Activated T-helper 1 cell treated with anti-CD3 and anti-CD28 coated beads, Interleukin-2, amount 50 U/mL, for 16 hours (primary cell): ENCODE data around the gene DLGAP1.

ENCODE experiments used
- DNase-seq, 2 donors: peaks; one replicate each; pipeline ENCODE4 v3.0.0-alpha.2; 2020; ENCODE audit warnings: low read depth in 1 of 2, low spot score in 1 of 2

DLGAP1 gene

GRCh38 chr18:4242431-4243161, 212.5 kb downstream of the DLGAP1 start:
- no peak for DNase-seq

GRCh38 chr18:4241090-4241617, 214.0 kb downstream of the DLGAP1 start:
- DNase-seq: no peak

- DNase-seq: no peak
Observed at GRCh38 chr18:4238966-4239365, 216.1 kb downstream of the DLGAP1 start.

- no peak for DNase-seq
Observed at GRCh38 chr18:4237664-4238041, 217.5 kb downstream of the DLGAP1 start.

GRCh38 chr18:4236940-4237663, 218.0 kb downstream of the DLGAP1 start:
- no peak for DNase-seq

- DNase-seq: no peak
Observed at GRCh38 chr18:4233468-4233867, 221.6 kb downstream of the DLGAP1 start.

- no peak for DNase-seq
Observed at GRCh38 chr18:4232656-4233055, 222.5 kb downstream of the DLGAP1 start.

GRCh38 chr18:4231260-4231659, 223.8 kb downstream of the DLGAP1 start:
- DNase-seq: no peak

- no peak for DNase-seq
Observed at GRCh38 chr18:4230450-4231168, 224.5 kb downstream of the DLGAP1 start.

- no peak for DNase-seq
Observed at GRCh38 chr18:4224031-4224704, 230.9 kb downstream of the DLGAP1 start.

GRCh38 chr18:4211111-4211837, 243.8 kb downstream of the DLGAP1 start:
- DNase-seq: no peak

GRCh38 chr18:4208366-4208765, 246.7 kb downstream of the DLGAP1 start:
- no peak for DNase-seq

GRCh38 chr18:4207383-4207985, 247.6 kb downstream of the DLGAP1 start:
- no peak for DNase-seq

- no peak for DNase-seq
Observed at GRCh38 chr18:4204438-4204720, 250.7 kb downstream of the DLGAP1 start.

GRCh38 chr18:4203568-4204437, 251.3 kb downstream of the DLGAP1 start:
- DNase-seq: no peak

GRCh38 chr18:4200399-4200798, 254.7 kb downstream of the DLGAP1 start:
- no peak for DNase-seq

GRCh38 chr18:4198956-4199355, 256.2 kb downstream of the DLGAP1 start:
- no peak for DNase-seq

- no peak for DNase-seq
Observed at GRCh38 chr18:4196351-4196750, 258.8 kb downstream of the DLGAP1 start.

- DNase-seq: no peak
Observed at GRCh38 chr18:4193086-4193485, 262.0 kb downstream of the DLGAP1 start.
